HG03442 (cell line): ENCODE data around the gene MLLT3.
"Not testable (repeated sequence)": the region's sequence is repeated elsewhere in the genome, so short reads cannot be mapped to it uniquely, and the experiment has no call there.

ENCODE experiments used
- ATAC-seq: cut with Tn5 transposase; IDR thresholded peaks from one replicate; pipeline ENCODE4 v1.9.1; 2021; ENCODE audit warnings: mild to moderate bottlenecking, moderate library complexity; ENCODE audit not compliant: unreplicated experiment

MLLT3 gene

DNA sequence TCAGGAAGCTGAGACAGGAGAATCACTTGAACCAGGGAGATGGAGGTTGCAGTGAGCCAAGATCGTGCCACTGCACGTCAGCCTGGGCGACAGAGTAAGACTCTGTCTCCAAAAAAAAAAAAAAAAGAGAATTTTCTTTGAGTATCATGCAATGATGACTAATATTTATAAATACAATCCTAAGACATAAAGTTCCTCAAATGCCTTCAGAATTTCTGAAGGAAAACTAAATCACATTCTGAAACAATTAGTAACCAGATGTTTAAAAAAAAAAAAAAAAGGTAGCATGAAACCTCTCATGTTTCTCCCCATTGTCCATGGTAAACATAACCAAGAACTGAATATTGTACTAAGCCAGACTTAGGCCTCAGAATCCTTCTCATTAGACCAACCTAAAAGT lies 23.1 kb downstream of the MLLT3 start:
- ATAC-seq = no peak

DNA sequence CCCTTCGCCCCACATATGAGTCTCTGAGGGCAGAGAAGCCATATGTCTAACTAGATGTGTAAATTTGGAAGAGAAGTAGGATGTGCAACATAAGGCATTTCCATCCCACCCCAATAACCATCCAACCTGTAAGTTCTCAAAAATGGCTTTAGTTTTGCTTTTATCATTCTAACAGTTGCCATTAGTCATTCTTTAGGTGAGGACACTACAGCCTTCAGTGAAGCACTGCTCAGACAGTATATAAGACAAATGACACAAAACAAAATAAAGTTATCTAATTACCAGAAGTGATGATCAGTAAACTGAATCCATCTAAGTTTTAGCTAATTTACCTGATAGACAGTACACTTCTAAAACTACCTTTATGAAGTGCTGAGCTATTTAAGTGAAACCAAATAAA lies 23.9 kb downstream of the MLLT3 start:
- no peak for ATAC-seq

DNA sequence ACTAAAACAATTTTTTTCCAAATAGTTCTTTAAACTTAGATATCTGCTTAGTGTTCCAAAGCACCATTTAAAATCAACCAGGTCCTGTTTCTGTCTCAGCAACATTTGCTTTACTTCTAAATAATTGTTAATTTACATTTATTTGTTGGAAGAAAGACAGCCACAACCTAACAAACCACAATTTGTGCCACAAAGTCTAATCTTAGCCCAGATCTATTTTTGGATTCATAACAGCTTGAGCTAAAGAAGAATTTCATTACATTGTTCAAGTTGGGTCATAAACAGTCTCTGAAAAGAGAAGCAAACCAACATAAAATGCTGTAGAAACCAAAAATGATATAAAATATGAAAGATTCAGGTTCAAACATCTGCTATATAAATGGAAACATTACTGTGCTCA lies 24.4 kb downstream of the MLLT3 start:
- ATAC-seq = no peak

DNA sequence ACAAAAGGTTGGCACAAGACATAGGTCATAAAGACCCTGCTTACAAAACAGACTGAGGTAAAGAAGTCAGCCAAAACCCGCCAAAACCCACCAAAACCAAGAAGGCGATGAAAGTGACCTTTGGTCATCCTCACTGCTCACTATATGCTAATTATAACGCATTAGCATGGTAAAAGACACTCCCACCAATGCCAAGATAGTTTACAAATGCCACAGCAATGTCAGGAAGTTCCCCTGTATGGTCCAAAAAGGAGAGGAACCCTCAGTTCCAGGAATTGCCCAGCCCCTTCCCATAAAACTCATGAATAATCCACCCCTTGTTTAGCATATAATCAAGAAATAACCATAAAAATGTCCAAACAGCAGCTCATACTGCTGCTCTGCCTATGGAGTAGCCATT lies 27.7 kb downstream of the MLLT3 start:
- no peak for ATAC-seq

DNA sequence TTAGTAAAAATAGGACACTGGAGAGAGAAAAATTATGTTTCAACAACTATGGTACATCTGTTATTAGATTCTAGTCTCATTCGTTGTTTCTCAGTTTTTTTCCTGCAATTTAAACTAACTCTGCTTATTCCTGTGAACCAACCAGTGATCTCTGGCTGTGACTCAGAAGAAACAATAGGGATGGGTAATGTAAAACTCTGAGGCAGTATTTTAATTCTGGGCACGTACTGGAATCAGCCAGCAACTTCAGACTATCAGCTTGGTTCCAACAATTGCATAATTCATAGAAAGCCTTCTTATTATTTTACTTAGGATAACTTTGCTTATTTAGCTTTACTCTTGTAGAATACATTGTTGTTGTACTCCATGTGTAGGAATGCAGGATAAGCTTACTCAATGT lies 28.8 kb downstream of the MLLT3 start:
- no peak for ATAC-seq

DNA sequence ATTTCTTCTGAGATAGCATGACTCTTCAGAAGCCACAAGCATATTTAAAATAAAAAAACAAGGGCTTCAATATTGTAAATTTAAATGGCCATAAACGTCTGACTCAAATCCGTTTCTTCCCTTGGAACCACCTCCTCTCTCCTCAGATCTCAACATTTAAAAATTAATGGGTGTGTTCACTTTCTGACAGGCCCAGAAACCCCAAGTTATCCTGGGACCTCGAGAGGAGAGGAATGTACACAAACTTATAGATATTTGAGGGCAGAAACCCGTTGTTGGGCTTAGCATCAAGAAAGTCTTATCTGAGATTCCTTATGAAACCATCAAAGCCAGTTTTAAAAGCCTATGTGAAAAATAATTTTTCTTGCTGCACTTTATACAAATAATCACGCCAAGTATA lies 29.2 kb downstream of the MLLT3 start:
- ATAC-seq = no peak

DNA sequence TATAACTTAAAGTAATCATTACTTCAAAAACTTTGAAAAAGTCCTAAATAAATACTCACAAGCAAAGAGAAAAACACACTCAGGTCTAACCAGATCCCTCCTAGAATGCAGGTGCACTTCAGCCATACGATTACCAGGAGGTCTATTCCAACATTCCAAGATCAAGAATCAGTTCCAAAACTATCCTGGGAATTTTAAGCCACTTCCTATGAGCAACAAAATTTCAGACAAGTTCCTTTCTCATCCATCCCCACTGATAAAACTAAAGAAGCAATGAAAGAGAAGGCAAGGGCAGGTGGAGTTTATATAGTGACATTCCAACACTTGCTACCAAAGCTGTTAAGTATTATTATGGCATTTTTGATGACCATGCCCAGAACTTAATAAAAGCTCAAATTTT lies 29.6 kb downstream of the MLLT3 start:
- ATAC-seq = no peak

DNA sequence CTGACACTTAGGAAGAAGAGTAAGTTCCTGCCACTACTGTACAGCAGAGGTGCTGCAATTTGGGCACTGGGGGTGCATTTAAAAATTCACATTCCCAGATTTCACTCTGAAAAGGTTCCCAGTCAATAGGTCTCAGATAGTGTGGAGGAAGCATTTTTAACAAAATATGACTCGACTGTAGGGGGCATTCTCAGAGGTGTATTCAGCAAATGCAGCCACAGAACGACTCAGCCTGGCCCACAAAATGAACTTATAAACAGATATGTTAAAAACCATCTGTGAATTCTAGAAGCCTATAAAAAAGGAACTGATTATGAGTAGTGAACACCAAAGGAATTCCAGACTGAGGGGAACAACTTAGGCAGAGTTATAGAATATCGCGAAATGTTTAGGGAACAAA lies 31.1 kb downstream of the MLLT3 start:
- ATAC-seq = no peak

DNA sequence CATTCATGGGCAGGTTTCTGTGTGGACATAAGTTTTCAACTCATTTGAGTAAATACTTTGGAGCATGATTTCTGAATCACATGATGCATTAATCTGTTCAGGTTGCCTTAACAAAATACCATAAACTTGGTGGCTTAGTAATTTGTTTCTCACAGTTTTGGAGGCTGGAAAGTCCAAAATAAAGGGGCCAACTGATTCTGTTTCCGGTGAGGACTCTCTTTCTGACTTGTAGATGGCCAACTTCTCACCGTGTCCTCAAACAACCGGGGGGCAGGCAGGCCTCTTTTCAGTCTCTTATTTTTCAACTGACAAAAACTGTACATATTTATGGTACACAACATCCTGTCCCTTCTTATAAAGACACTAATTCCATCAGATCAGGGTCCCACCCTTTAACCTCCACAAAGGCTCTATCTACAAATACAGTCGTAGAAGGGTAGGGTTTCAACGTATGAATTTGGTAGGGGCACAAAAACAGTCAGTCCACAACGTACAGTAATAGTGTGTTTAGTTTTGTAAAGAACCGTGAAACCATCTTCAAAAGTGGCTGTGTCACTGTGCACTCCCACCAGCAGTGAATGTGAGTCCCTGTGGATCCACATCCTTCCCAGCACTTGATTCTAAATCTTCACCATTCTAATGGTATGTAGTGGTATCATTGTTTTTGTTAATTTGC lies 37.2 kb downstream of the MLLT3 start:
- ATAC-seq = no peak

DNA sequence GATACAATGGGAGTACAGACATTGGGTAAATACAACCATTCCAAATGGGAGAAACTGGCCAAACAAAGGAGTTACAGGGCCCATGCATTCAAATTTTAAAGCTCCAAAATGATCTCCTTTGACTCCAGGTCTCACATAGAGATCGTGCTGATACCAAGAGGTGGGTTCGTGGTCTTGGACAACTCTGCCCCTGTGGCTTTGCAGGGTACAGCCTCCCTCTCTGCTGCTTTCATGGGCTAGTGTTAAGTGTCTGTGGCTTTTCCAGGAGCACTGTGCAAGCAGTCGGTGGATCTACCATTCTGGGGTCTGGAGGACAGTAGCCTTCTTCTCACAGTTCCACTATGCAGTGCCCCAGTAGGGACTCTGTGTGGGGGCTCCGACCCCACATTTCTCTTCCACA lies 39.2 kb downstream of the MLLT3 start:
- ATAC-seq = not testable (repeated sequence)

DNA sequence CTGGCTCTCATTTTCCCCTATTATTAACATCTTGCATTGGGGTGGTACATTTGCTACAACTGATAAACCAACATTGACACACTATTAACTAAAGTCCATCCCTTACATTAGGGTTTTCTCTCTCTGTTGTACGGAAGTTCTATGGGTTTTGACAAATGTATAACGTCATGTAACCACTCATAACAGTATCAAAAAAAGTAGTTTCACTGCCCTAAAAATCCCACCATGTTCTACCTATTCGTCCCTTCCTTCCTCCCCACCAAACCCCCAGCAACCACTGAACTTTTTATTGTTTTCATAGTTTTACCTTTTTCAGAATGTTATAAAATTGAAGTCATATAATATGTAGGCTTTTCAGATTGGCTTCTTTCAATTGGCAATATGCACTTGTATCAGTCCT lies 40.1 kb downstream of the MLLT3 start:
- peak; percentile 61 for ATAC-seq

DNA sequence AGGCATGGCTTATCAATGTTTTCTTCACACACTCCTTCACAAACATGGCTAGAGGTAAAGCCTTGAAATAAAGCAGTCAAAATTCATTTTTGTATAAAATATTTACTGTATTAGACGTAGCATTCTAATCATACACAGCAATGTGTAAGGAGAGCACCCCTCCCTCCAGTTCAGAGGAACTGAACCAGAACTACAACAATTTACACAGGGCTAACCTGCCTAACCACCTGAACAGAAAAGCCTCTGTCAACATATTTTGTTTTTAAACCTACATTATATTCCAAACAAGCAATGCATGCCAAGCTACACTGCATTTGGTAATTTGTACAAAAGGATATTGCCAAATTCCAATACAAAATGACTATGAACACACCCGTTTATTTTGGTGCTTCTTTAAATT lies 41.6 kb downstream of the MLLT3 start:
- no peak for ATAC-seq

DNA sequence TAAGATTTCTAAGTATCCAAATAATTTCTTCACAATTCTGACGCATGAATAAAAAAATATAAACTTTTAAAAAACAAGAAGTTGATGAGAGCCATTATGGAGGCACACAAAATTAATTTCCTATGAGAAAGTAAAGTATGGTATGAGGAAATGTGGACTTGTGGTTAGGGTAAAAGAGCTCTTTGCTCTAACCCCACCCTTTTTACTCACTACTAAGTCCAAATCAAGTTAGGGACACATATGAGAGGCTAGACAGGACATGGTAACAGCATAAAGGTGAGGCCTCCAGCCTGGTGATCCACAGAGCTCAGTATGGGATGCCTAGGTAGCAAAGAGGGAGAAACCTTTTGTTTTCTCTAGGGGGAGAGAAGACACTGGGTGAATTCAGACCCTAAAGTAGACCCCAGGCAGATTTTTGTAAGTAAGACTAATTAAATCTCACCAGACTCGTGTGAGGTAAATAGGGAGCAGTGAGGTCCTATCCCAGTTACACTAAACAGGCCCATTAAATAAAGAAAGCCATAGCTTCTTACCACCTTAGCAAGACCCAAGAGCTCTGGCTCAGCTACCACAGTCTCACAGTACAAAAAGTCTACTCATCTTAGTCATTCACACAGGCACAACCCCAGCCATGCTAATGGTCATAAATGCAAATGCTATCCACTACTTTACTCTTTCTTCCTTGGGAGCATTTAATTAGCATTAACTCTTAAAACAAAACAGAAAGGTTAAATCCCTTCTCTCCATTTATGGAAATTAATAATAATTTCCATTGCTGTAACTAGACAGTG lies 42.6 kb downstream of the MLLT3 start:
- ATAC-seq = peak; percentile 33

DNA sequence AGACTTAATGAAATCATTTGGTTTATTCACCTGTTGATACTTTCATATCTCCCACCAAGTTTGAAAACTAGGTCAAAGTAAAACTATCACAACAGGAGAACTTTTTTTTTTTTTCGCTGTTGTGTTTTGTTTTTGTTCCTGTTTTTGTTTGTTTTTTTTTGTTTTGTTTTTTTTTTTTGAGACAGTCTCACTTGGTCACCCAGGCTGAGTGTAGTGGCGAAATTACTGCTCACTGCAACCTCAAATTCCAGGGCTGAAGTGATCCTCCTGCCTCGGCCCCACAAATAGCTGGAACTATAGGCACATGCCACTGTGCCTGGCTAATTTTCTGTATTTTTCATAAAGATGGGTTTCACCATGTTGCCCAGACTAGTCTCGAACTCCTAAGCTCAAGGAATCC lies 49.3 kb downstream of the MLLT3 start:
- peak; percentile 41 for ATAC-seq

DNA sequence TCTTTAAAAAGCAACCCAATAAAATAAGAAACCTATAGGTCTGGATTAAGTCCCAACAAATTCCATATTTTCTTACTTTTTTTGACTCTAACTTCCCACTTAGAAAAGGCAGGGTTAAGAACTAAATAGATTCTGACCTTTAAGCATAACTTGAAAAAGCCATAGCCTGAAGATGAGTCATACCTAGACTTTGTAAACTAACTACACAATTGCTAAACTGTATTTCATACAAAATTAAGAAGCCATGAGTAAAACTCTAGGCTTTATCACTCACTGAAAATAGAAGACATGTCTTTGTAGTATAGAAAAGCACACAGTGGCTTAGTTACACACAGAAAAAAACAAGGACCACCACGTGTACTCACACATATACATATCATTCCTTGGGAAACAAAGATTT lies 51.5 kb downstream of the MLLT3 start:
- ATAC-seq = peak; percentile 70

DNA sequence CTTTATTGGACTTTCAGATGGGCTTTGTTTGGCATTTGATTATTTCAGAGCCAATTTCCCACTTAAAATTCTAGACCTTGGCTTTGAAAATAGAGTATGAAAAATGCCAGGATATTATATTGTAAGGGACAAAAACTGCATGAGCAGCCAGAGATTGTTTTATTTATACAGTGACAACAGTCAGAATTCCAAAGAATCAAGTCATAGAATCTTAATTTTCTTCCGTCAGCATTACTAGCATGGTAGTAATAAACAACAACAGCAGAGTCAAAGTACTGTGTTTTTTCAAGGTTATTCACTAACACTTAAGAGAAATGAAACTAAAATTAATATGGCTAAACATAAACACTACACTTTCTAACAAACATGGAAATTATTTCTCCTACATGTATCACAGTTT lies 52.2 kb downstream of the MLLT3 start:
- no peak for ATAC-seq

DNA sequence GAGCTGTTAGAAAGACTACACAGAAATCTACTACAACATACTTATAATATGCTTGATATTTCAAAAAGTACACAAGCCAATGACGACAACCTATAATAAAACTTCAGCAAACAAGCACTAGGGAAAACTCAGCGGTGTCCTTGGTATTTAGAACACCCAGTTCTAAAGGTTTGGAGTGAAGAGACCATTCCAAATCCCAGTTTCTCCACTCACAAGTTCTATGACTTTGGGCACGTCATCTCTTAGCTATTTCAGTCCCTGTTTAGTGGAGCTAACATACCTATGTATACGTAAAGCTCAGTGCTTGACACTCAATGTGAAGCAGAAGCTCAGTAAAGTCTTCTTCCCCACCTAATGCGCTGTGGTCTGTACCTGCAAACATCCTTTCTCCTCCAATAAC lies 52.8 kb downstream of the MLLT3 start:
- no peak for ATAC-seq

DNA sequence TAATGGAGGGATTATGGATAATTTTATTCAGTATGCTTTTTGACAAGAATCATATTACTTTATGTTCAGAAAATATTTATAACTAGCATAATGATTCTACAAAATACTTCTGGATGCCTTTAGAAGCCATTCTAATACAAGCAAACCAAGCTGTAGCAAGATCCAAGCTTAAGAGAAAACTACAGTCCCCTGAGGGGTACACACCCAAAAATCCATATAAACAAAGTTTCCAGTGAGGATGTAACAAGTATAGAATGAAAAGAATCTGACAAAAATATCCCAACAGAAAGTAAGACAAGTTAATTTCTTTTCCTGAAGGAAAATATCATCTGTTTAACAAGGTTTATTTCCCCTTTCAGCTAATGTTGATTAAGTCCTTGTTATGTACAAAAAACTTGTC lies 53.9 kb downstream of the MLLT3 start:
- ATAC-seq = no peak

DNA sequence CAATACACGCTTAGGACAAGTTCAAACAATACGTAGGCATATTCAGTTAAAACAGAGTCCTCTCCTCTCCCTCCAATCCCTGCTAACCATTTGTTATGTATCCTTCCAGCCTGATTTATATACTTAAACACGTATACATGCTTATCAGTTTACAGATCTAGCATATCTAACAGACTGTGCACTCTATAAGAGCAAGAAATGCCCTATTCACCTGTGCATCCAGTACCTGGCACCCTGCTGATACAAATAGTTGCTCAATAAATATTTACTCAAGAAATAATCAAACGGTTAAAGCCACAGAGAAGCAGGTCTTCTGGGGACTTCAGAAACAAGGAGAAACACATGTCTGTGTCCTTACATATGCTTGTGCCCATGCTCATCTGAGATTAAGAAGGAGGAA lies 55.9 kb downstream of the MLLT3 start:
- no peak for ATAC-seq

DNA sequence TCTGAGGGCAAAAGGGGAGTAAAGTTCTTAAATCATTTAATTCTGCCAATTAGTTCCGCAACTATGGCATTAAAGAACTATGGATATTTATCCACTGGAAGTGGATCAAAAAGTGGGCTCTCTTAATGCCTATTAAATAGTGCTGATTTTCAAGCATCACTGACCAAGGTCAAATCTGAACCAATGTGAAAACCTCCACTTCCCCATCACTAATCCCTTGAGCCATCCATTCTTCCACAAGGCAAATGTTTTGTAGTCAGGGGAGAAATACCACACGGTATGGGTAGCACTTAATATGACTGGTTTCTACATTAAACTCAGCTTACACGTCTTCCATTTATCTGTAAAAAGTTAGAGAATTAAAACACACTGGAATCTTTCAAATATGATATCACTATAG lies 57.6 kb downstream of the MLLT3 start:
- ATAC-seq = no peak

DNA sequence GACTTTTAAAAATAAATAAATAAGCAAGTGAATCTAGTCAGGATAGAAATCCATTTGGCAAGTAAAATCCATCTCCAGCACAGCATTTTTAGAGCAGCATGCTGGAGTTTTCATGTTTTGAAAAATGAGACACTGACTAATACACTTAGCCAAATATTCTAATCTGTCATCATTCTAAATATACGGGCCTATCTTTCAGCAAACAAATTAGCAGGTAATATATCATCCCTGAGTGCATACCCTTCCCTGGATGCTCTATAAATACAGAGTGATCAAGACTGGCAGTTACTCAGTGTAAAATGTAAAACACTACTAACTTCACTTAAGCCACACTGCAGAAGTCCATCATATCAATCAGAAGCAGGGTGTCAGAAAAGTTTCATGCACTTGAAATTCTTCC lies 58.4 kb downstream of the MLLT3 start:
- ATAC-seq = no peak

DNA sequence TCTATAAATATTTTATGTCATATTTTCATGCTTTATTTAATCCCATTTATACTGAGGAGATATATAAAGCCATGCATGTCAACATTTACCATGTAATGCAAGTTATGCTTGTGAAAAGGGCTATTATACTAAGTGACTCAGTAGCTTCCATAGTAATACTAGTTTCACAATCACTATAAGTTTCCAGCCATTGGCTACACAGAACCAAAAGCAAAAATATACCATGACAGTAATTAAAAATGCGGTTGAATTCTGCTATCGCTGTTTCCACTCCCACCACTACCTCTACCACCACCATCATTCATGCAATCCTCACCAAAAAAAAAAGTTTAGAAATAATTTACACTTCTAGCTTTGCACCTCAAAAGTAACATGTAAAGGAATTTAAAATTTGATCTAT lies 60.2 kb downstream of the MLLT3 start:
- ATAC-seq = peak; percentile 38

DNA sequence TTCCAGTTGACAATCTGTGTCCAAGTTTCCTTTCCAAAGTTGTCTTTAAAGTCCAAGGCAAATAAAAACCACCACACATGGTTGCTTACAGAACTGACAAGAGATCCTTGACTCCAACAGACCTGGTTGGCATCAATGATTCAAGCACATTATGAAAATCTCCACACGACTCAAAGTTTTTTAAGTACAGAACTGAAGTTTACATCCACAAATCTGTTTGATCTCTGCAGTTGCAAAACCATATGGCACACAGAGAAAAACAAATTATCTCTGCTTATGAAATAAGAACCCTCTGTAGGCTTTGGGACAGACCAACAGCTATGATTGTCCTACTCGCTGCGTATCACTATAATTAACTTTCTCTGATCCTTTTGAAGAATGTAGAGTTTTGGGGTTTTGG lies 60.8 kb downstream of the MLLT3 start:
- ATAC-seq = no peak
